ENCODE data around the gene CACNA1G. TPM values are rescaled to one million over a fixed set of nuclear protein-coding genes. Genes with fewer than 3 reads are reported as not detected.

The CACNA1G gene
- total and polyA plus RNA-seq, 9 donors, result 1.0 to 39.1 (median 4.7) TPM

GRCh38 chr17:50609380-50610074, 49.0 kb downstream of the CACNA1G start:
- Histone ChIP-seq H3K9me3 (no peaks in the 10 kb centered on the region), H3K4me3 (no peak overlapping the region), H3K4me1 (ENCODE audit: insufficient read depth) (peaks cover 8% of the 10 kb centered on the region), H3K36me3 (no peaks in the 10 kb centered on the region), H3K27me3 (no peaks in the 10 kb centered on the region), H3K27ac (no peak overlapping the region)
- intact Hi-C loops (cut with DNase I), result no loop called here
- TF ChIP-seq POLR2A (IDR thresholded peaks at IDR 0.05) (no peak), EP300 (IDR thresholded peaks at IDR 0.05) (no peak), CTCF (IDR thresholded peaks at IDR 0.05) (no peak)
- WGBS, 3 donors, result 69 to 80% (median 76%) methylated on average over 12 to 24 of the region's 24 CpGs
- no peak for DNase-seq

GRCh38 chr17:50611634-50612033, 51.1 kb downstream of the CACNA1G start:
- WGBS, 3 donors, result 85 to 90% (median 88%) methylated on average over 6 of the region's 6 CpGs
- H3K4me3 ChIP-seq, result no peak overlapping the region
- intact Hi-C loops (cut with DNase I), result no loop called here
- no peaks in the 10 kb centered on the region for H3K36me3 ChIP-seq
- no peaks in the 10 kb centered on the region for H3K9me3 ChIP-seq
- no peaks in the 10 kb centered on the region for H3K4me1 ChIP-seq (ENCODE audit: insufficient read depth)
- TF ChIP-seq CTCF (IDR thresholded peaks at IDR 0.05), result no peak
- no peak for TF ChIP-seq EP300 (IDR thresholded peaks at IDR 0.05)
- TF ChIP-seq POLR2A (IDR thresholded peaks at IDR 0.05), result no peak
- no peak for DNase-seq
- H3K27me3 ChIP-seq, result no peaks in the 10 kb centered on the region
- no peak overlapping the region for H3K27ac ChIP-seq

- no peaks in the 10 kb centered on the region for H3K4me1 ChIP-seq (ENCODE audit: insufficient read depth)
- no peak overlapping the region for H3K27ac ChIP-seq
- no peaks in the 10 kb centered on the region for H3K9me3 ChIP-seq
- TF ChIP-seq POLR2A (IDR thresholded peaks at IDR 0.05), result no peak
- TF ChIP-seq CTCF (IDR thresholded peaks at IDR 0.05), result no peak
- TF ChIP-seq EP300 (IDR thresholded peaks at IDR 0.05), result no peak
- H3K4me3 ChIP-seq, result no peak overlapping the region
- no peaks in the 10 kb centered on the region for H3K27me3 ChIP-seq
- intact Hi-C loops (cut with DNase I), result no loop called here
- DNase-seq, result no peak
- no peaks in the 10 kb centered on the region for H3K36me3 ChIP-seq
- 86 to 91% (median 87%) methylated on average over 12 of the region's 12 CpGs for WGBS, 3 donors
Observed at GRCh38 chr17:50612281-50612680, 51.8 kb downstream of the CACNA1G start.

GRCh38 chr17:50613007-50613992, 52.8 kb downstream of the CACNA1G start:
- Histone ChIP-seq H3K27me3 (no peaks in the 10 kb centered on the region), H3K4me3 (no peak overlapping the region), H3K4me1 (ENCODE audit: insufficient read depth) (no peaks in the 10 kb centered on the region), H3K27ac (no peak overlapping the region), H3K36me3 (no peaks in the 10 kb centered on the region), H3K9me3 (no peaks in the 10 kb centered on the region)
- DNase-seq, result no peak
- TF ChIP-seq POLR2A (IDR thresholded peaks at IDR 0.05) (no peak), CTCF (IDR thresholded peaks at IDR 0.05) (no peak)
- 60 to 64% (median 64%) methylated on average over 24 to 26 of the region's 26 CpGs for WGBS, 3 donors
- intact Hi-C loops (cut with DNase I), result no loop called here
